ENCODE measurements around the gene SP7. TPM values are rescaled to one million over a fixed set of nuclear protein-coding genes. Genes with fewer than 3 reads are reported as not detected.

Gene SP7
- total and polyA plus RNA-seq, 2 donors (not counting 3 experiments of a cell fraction or from before 2014, with no cell fraction given) = not detected

DNA sequence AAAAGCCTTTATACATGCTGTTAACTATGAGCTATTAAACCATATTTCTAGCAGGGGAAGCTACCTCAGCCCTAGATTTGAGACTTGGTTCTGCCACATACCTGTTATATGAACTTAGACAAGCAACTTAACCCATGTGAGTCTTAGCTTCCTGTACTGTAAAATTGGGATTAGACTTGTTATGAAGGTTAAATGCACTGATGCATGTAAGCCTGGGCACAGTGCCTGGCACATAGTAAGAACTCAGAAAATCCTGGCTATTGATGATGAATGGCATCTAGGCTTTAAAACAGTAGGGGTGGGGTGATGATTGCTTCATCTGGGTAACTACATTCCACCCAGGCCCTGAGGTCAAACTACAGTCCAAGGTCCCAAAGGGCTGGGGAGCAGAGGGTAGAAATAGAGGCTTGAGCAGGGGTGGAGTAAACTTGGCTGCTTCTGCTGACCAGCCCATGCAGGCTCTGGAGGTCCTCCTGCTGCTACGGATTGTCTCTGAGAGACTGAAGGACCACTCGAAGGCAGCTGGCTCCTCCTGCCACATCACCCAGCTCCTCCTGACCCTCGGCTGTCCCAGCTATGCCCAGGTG is 56.8 kb downstream of the SP7 start:
- ChIA-PET POLR2A (interaction anchor here (0.7 kb wide), 1 partner anchor 10 kb away, joined by 4 read pairs; the partner anchor contains the start of gene ESPL1), CTCF (interaction anchor here (0.8 to 1.9 kb wide), 4 partner anchors 9 to 66 kb away, joined by 3 to 7 read pairs (median 4); partner anchors contain the start of genes ESPL1 and PFDN5)
- Histone ChIP-seq H2AFZ (ENCODE audit: low read depth, low read length) (no peak overlapping the region), H3K9me3 (replicated peaks; ENCODE audit: control insufficient read depth, insufficient read depth, low read length) (no peaks in the 10 kb centered on the region), H3K36me3 (ENCODE audit: control insufficient read depth in 2 of 2, extremely low read depth in 1 of 2, insufficient read depth in 2 of 2, low read length in 2 of 2) (peaks cover 16 to 18% of the 10 kb centered on the region in 2 experiments), H3K4me3 (replicated peaks in 1 of 3; ENCODE audit: insufficient read depth in 1 of 3, low read depth in 1 of 3, low read length in 3 of 3) (no peak overlapping the region), H3K4me1 (ENCODE audit: control insufficient read depth, extremely low read depth, insufficient read depth, low read length) (no peaks in the 10 kb centered on the region), H4K20me1 (replicated peaks; ENCODE audit: control insufficient read depth, extremely low read depth, insufficient read depth, low read length) (no peaks in the 10 kb centered on the region), H3K79me2 (ENCODE audit: control insufficient read depth, insufficient read depth, low read length) (no peaks in the 10 kb centered on the region), H3K27ac (ENCODE audit: insufficient read depth, low read depth, low read length) (no peak overlapping the region), H3K27me3 (ENCODE audit: control insufficient read depth in 2 of 2, insufficient read depth in 2 of 2, low read length in 2 of 2) (no peaks in the 10 kb centered on the region), H3K4me2 (ENCODE audit: insufficient read depth, low read length) (no peak overlapping the region), H3K9ac (replicated peaks; ENCODE audit: extremely low read depth, insufficient read depth, low read length) (no peak overlapping the region), H3K9me1 (replicated peaks; ENCODE audit: control insufficient read depth, extremely low read depth, insufficient read depth, low read length) (no peaks in the 10 kb centered on the region)
- intact Hi-C loops (cut with micrococcal nuclease) = no loop called here
- no peak for DNase-seq (ENCODE audit: low read depth, low spot score)
- no peak for TF ChIP-seq GATA2 (IDR thresholded peaks at IDR 0.05; ENCODE audit: insufficient read depth, insufficient read length, low read depth, low read length)
- no peak for TF ChIP-seq POLR2A (IDR thresholded peaks at IDR 0.05; ENCODE audit: low read depth, low read length)
- no peak for TF ChIP-seq MYC (IDR thresholded peaks at IDR 0.05; ENCODE audit: low read depth, low read length)
- TF ChIP-seq JUN (IDR thresholded peaks at IDR 0.05; ENCODE audit: borderline replicate concordance, insufficient read depth, insufficient read length, low read depth) = no peak
- no peak for TF ChIP-seq EZH2 (IDR thresholded peaks at IDR 0.05; ENCODE audit: borderline replicate concordance, low read depth, low read length, severe bottlenecking)
- TF ChIP-seq POLR2AphosphoS5 (IDR thresholded peaks at IDR 0.05; ENCODE audit: insufficient read depth, low read depth, low read length) = no peak
- TF ChIP-seq, protein P1, sequence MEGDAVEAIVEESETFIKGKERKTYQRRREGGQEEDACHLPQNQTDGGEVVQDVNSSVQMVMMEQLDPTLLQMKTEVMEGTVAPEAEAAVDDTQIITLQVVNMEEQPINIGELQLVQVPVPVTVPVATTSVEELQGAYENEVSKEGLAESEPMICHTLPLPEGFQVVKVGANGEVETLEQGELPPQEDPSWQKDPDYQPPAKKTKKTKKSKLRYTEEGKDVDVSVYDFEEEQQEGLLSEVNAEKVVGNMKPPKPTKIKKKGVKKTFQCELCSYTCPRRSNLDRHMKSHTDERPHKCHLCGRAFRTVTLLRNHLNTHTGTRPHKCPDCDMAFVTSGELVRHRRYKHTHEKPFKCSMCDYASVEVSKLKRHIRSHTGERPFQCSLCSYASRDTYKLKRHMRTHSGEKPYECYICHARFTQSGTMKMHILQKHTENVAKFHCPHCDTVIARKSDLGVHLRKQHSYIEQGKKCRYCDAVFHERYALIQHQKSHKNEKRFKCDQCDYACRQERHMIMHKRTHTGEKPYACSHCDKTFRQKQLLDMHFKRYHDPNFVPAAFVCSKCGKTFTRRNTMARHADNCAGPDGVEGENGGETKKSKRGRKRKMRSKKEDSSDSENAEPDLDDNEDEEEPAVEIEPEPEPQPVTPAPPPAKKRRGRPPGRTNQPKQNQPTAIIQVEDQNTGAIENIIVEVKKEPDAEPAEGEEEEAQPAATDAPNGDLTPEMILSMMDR (IDR thresholded peaks at IDR 0.05; ENCODE audit: extremely low read depth in 1 of 2, insufficient read depth in 1 of 2, low read depth in 1 of 2, low read length in 2 of 2) = no peak
- no peak for TF ChIP-seq FOS (IDR thresholded peaks at IDR 0.05; ENCODE audit: borderline replicate concordance, insufficient read depth, low read length)
- TF ChIP-seq MAX (IDR thresholded peaks at IDR 0.05; ENCODE audit: insufficient read depth, insufficient read length) = no peak
- dilution Hi-C loops (cut with MboI; ENCODE audit: extremely low pct_ligation_motif_present, low sequenced_read_pairs) = no loop called here
- FAIRE-seq = no peak
- BruUV-seq (replicated peaks) = no TSS peak

Data from endothelial cell of umbilical vein (primary cell).